Measurements from ENCODE around the gene GPR132.

Gene GPR132

DNA sequence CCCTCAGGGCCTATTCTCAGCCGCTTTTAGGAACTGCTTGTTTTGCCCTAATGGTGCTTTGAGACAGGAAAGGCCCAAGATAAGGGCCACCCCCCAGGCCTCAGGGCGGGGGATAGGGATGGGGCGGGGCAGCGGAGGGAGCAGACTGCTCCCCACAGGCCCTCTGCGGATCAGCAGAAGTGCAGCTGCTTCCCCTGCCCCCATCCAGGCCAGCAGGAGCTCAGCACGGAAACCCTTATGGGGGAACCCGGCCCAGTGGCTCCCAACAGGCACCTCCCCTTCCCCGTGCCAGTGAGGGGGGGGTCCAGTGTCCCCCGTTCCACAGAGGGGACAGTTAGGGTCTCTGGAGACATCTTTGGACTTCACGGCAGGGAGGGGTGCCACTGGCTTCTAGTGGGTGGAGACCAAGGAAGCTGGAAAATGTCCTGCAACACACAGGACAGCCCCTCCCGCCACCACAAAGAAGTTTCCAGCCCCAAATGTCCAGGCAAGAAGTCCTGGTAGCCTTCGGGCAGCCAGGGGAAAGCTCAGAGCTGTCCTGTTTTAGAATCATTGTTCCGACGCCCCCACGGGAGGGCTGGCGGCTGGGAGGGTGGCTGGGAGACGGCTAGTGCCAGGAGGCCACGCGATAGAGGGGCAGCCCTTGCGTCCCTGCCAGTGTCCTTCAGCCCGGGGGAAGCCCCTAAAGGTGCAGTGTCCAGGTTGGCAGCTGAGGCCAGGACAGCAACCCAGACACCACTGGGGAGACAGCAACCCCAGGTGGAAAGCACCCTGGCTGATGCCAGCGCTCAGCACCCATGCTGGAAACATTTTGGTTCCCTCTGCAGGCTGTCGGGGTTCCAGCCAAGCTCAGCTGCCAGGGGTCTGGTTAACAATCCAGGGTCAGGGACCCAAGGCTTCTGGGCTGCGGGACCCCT is 10.4 kb upstream of the GPR132 start:
- Histone ChIP-seq H3K9me3 (ENCODE audit: control insufficient read depth, low read length) (no peaks in the 10 kb centered on the region), H3K4me3 (ENCODE audit: insufficient read depth, low read depth, low read length, poor library complexity, severe bottlenecking) (no peak overlapping the region), H3K27ac (ENCODE audit: insufficient read depth, low read length, poor library complexity, severe bottlenecking) (no peak overlapping the region), H3K4me1 (ENCODE audit: control insufficient read depth, insufficient read depth, low read length, poor library complexity, severe bottlenecking) (peaks cover 25% of the 10 kb centered on the region), H3K27me3 (replicated peaks; ENCODE audit: control insufficient read depth, insufficient read depth, low read length, poor library complexity, severe bottlenecking) (no peaks in the 10 kb centered on the region), H3K36me3 (ENCODE audit: control insufficient read depth, insufficient read depth, low read length) (no peaks in the 10 kb centered on the region)
- no peak for DNase-seq

DNA sequence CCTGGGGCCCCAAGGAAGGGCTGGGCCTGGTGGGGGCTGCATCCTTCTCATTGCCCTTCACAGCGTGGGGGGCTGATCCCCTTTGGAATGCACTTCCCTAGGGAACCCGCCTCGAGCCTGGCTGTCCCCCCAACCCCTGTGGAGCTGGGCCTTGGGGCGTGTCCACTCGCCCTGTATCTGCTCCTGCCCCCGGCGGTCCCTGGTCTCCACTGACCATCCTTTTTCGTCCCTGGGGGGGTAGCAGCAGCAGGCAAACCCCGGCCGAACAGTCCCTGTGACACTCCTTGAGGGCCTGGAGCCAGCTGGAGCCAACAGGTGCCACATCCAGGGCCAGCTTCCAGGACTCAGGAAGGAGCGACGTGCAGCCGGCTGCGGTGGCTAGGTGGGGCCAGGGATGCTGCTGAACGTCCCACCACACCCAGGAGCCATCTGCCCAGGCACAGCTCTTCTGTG is 9.4 kb upstream of the GPR132 start:
- Histone ChIP-seq H3K27ac (ENCODE audit: insufficient read depth, low read length, poor library complexity, severe bottlenecking) (no peak overlapping the region), H3K4me1 (ENCODE audit: control insufficient read depth, insufficient read depth, low read length, poor library complexity, severe bottlenecking) (peaks cover 35% of the 10 kb centered on the region), H3K27me3 (replicated peaks; ENCODE audit: control insufficient read depth, insufficient read depth, low read length, poor library complexity, severe bottlenecking) (no peaks in the 10 kb centered on the region), H3K36me3 (ENCODE audit: control insufficient read depth, insufficient read depth, low read length) (no peaks in the 10 kb centered on the region), H3K4me3 (ENCODE audit: insufficient read depth, low read depth, low read length, poor library complexity, severe bottlenecking) (no peak overlapping the region), H3K9me3 (ENCODE audit: control insufficient read depth, low read length) (no peaks in the 10 kb centered on the region)
- DNase-seq: no peak

DNA sequence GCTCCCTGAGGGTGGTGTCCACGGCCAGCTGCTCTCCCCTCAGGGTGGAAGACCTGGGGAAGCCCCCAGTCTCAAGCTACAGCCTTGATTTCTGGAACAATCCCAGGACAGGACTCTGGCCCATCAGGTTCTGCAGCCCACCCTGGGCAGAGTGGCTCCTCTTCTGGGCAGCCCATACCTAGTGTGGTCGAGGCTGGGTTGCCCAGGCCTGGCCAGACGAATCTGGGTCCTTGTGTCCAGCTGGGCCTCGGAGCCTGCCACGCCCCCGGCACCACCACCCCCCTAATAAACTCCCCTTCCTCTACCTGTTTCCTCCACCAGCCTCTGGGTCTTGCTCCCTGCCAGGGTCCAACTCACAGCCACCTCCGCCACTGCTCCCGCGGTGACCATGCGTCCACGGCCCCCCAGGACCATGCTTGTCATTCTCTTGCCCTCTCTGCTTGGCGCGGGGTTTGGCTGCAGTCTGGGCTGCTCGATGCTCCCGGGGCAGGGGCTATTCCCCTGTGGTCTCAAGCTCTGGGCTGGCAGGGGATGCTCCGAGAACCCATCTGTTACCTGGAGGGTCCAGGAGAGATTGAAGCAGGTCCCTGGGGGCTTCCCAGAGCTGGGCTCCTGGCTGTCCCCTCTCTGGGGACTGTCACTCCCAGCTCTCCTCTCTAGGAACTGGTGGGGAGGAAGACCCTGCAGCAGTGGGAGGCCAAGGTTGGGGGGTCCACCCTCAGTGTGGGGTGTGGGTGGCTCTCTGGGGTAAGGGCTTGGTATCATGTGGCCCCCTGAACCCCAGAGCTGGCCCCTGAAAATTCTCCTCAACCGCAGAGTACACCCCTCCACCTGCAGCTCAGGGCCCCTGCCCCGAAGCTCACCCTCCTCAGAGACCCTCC is 8.7 kb upstream of the GPR132 start:
- H3K27me3 ChIP-seq (replicated peaks; ENCODE audit: control insufficient read depth, insufficient read depth, low read length, poor library complexity, severe bottlenecking): no peaks in the 10 kb centered on the region
- H3K4me3 ChIP-seq (ENCODE audit: insufficient read depth, low read depth, low read length, poor library complexity, severe bottlenecking): no peak overlapping the region
- no peaks in the 10 kb centered on the region for H3K36me3 ChIP-seq (ENCODE audit: control insufficient read depth, insufficient read depth, low read length)
- no peak for DNase-seq
- no peak overlapping the region for H3K27ac ChIP-seq (ENCODE audit: insufficient read depth, low read length, poor library complexity, severe bottlenecking)
- H3K4me1 ChIP-seq (ENCODE audit: control insufficient read depth, insufficient read depth, low read length, poor library complexity, severe bottlenecking): peaks cover 37% of the 10 kb centered on the region
- H3K9me3 ChIP-seq (ENCODE audit: control insufficient read depth, low read length): no peaks in the 10 kb centered on the region

- no peaks in the 10 kb centered on the region for H3K27me3 ChIP-seq (replicated peaks; ENCODE audit: control insufficient read depth, insufficient read depth, low read length, poor library complexity, severe bottlenecking)
- H3K4me1 ChIP-seq (ENCODE audit: control insufficient read depth, insufficient read depth, low read length, poor library complexity, severe bottlenecking): peaks cover 39% of the 10 kb centered on the region
- no peak for DNase-seq
- H3K9me3 ChIP-seq (ENCODE audit: control insufficient read depth, low read length): no peaks in the 10 kb centered on the region
- no peak overlapping the region for H3K4me3 ChIP-seq (ENCODE audit: insufficient read depth, low read depth, low read length, poor library complexity, severe bottlenecking)
- H3K36me3 ChIP-seq (ENCODE audit: control insufficient read depth, insufficient read depth, low read length): no peaks in the 10 kb centered on the region
- H3K27ac ChIP-seq (ENCODE audit: insufficient read depth, low read length, poor library complexity, severe bottlenecking): no peak overlapping the region
Observed at GRCh38 chr14:105072892-105073719, 7.9 kb upstream of the GPR132 start.

DNA sequence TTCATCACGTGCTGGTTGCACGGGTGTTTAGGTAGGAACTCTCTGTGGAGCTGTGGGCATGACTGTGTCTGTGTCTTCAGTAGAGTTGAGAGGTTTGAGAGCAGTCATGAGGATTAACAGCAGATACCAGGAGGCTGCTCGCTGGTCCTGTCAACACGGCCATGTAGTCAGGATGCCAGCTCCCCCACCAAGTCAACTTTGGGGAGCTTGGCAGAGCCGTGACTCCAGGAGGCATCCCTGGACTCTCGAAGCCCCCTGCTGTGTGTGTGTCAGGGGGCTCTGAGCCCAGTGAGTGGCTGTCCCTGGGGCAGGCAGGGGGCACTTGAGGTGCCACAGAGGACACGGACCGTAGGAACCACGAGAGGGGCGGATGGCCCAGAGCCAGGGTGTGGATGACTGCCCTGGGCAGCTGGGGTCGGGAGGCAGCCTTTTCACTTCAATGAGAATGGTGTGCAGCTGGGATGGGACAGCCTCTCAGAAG is 7.2 kb upstream of the GPR132 start:
- Histone ChIP-seq H3K9me3 (ENCODE audit: control insufficient read depth, low read length) (no peaks in the 10 kb centered on the region), H3K36me3 (ENCODE audit: control insufficient read depth, insufficient read depth, low read length) (no peaks in the 10 kb centered on the region), H3K4me1 (ENCODE audit: control insufficient read depth, insufficient read depth, low read length, poor library complexity, severe bottlenecking) (peaks cover 42% of the 10 kb centered on the region), H3K27me3 (replicated peaks; ENCODE audit: control insufficient read depth, insufficient read depth, low read length, poor library complexity, severe bottlenecking) (no peaks in the 10 kb centered on the region), H3K4me3 (ENCODE audit: insufficient read depth, low read depth, low read length, poor library complexity, severe bottlenecking) (no peak overlapping the region), H3K27ac (ENCODE audit: insufficient read depth, low read length, poor library complexity, severe bottlenecking) (no peak overlapping the region)
- DNase-seq: no peak

DNA sequence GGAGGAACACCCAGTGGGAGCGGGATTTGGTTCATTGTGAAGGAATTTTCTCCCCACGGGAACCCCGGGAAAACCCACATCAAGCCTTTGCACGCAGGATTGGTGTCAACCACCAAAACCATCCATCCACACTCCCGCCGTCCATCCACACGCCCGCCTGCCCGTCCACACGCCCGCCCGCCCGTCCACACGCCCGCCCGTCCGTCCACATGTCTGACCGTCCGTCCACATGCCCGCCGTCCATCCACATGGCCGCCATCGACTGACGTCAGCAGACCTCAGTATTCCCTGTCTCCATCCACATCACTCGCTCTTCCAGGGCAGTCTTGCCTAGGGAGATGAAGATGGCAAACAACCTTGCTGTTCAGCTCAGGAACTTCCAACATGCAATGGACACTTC is 6.7 kb upstream of the GPR132 start:
- Histone ChIP-seq H3K27me3 (replicated peaks; ENCODE audit: control insufficient read depth, insufficient read depth, low read length, poor library complexity, severe bottlenecking) (no peaks in the 10 kb centered on the region), H3K36me3 (ENCODE audit: control insufficient read depth, insufficient read depth, low read length) (no peaks in the 10 kb centered on the region), H3K9me3 (ENCODE audit: control insufficient read depth, low read length) (no peaks in the 10 kb centered on the region), H3K27ac (ENCODE audit: insufficient read depth, low read length, poor library complexity, severe bottlenecking) (no peak overlapping the region), H3K4me1 (ENCODE audit: control insufficient read depth, insufficient read depth, low read length, poor library complexity, severe bottlenecking) (peaks cover 42% of the 10 kb centered on the region), H3K4me3 (ENCODE audit: insufficient read depth, low read depth, low read length, poor library complexity, severe bottlenecking) (no peak overlapping the region)
- no peak for DNase-seq

GRCh38 chr14:105071326-105071725 is 6.1 kb upstream of the GPR132 start:
- Histone ChIP-seq H3K27me3 (replicated peaks; ENCODE audit: control insufficient read depth, insufficient read depth, low read length, poor library complexity, severe bottlenecking) (no peaks in the 10 kb centered on the region), H3K36me3 (ENCODE audit: control insufficient read depth, insufficient read depth, low read length) (no peaks in the 10 kb centered on the region), H3K27ac (ENCODE audit: insufficient read depth, low read length, poor library complexity, severe bottlenecking) (no peak overlapping the region), H3K4me3 (ENCODE audit: insufficient read depth, low read depth, low read length, poor library complexity, severe bottlenecking) (no peak overlapping the region), H3K4me1 (ENCODE audit: control insufficient read depth, insufficient read depth, low read length, poor library complexity, severe bottlenecking) (peaks cover 42% of the 10 kb centered on the region), H3K9me3 (ENCODE audit: control insufficient read depth, low read length) (no peaks in the 10 kb centered on the region)
- no peak for DNase-seq

GRCh38 chr14:105070760-105071137 is 5.5 kb upstream of the GPR132 start:
- Histone ChIP-seq H3K4me1 (ENCODE audit: control insufficient read depth, insufficient read depth, low read length, poor library complexity, severe bottlenecking) (peaks cover 43% of the 10 kb centered on the region), H3K9me3 (ENCODE audit: control insufficient read depth, low read length) (no peaks in the 10 kb centered on the region), H3K36me3 (ENCODE audit: control insufficient read depth, insufficient read depth, low read length) (no peaks in the 10 kb centered on the region), H3K4me3 (ENCODE audit: insufficient read depth, low read depth, low read length, poor library complexity, severe bottlenecking) (no peak overlapping the region), H3K27ac (ENCODE audit: insufficient read depth, low read length, poor library complexity, severe bottlenecking) (no peak overlapping the region), H3K27me3 (replicated peaks; ENCODE audit: control insufficient read depth, insufficient read depth, low read length, poor library complexity, severe bottlenecking) (no peaks in the 10 kb centered on the region)
- DNase-seq: no peak

DNA sequence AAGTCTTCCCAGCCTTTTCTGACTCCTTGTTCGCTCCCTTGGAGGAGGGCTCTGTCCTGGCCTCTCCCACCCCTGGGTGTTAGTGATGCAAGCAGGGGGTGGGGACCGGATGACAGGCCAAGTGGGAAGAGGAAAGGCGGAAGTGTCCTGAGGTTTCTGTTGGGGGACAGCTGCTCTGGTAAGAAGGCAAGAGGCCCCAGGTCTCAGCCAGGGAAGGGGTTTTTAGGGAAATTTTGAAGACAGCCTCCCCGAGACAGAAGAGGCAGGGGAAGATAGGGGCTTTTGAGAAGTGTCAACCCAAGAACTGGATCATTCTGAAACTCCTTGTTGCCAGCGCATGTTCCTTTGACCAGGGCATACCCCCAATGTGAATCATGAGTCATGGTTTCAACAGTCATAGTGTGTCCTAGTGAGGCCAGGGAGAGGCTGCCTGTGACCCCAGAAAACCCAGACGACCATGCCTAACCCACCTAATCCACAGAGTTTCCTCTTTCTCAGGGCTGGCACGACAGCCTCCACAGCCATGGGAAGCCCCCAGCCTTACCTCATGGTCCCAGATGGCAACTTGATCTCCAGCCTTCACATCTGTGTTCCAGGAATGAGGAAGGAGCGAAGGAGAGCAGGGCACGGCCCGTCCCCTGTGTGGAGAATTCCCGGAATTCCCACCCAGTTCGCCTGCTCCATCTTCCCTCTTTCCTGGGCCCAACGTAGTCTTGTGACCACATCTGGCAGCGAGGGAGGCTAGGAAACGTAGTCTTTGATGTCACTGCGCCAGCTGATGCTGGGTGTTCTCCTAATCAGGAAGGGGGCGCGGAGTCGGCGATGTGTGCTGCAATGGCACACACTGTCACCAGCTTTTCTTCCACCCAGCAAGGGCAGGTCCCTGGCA is 4.9 kb upstream of the GPR132 start:
- peaks cover 40% of the 10 kb centered on the region for H3K4me1 ChIP-seq (ENCODE audit: control insufficient read depth, insufficient read depth, low read length, poor library complexity, severe bottlenecking)

More for the DNA sequence above, 4.9 kb upstream of the GPR132 start:
- no peaks in the 10 kb centered on the region for H3K27me3 ChIP-seq (replicated peaks; ENCODE audit: control insufficient read depth, insufficient read depth, low read length, poor library complexity, severe bottlenecking)
- DNase-seq: peak in 1 of 3 donors; percentile 25
- no peaks in the 10 kb centered on the region for H3K36me3 ChIP-seq (ENCODE audit: control insufficient read depth, insufficient read depth, low read length)
- H3K9me3 ChIP-seq (ENCODE audit: control insufficient read depth, low read length): no peaks in the 10 kb centered on the region
- H3K4me3 ChIP-seq (ENCODE audit: insufficient read depth, low read depth, low read length, poor library complexity, severe bottlenecking): no peak overlapping the region
- peak overlapping the region; percentile 24 for H3K27ac ChIP-seq (ENCODE audit: insufficient read depth, low read length, poor library complexity, severe bottlenecking)

Measured in effector memory CD4-positive, alpha-beta T cell (primary cell).